Thyroid gland (tissue), 4 donors: Measurements from ENCODE around the gene RSRC1.

Source experiments
- CTCF ChIP-seq, 6 experiments: fragments of 200-600 bp in 3 of 6; fragments of 450-650 bp in 3 of 6; sonication (generic) in 3 of 6; IDR thresholded peaks; one replicate each; pipeline ENCODE4 v1.5.1; 2016 to 2019; ENCODE audit warnings: antibody characterized with exemption in 6 of 6, mild to moderate bottlenecking in 2 of 6, inconsistent platforms in 1 of 6, moderate library complexity in 1 of 6
- POLR2A ChIP-seq, 2 donors: fragments of 450-650 bp; IDR thresholded peaks; one replicate each; pipeline ENCODE4 v1.6.1; 2017; ENCODE audit warnings: antibody characterized with exemption in 2 of 2, mild to moderate bottlenecking in 2 of 2, moderate library complexity in 1 of 2

- TF ChIP-seq CTCF (IDR thresholded peaks at IDR 0.05) = no peak
- no peak for TF ChIP-seq POLR2A (IDR thresholded peaks at IDR 0.05)
Observed at GRCh38 chr3:158185711-158186110, 75.8 kb downstream of the RSRC1 start.
